Mucosa of rectum (tissue), 2 donors: ENCODE results near the gene SAMD15.

ENCODE experiments used
- H3K27ac ChIP-seq, 2 donors: one replicate each; pipeline ENCODE4 v1.7.0; 2013; ENCODE audit warnings: inconsistent platforms in 2 of 2, low read depth in 2 of 2, low read length in 2 of 2
- H3K27me3 ChIP-seq, 2 donors: one replicate each; pipeline ENCODE4 v1.7.0; 2013; ENCODE audit warnings: low read length in 2 of 2; ENCODE audit not compliant: control insufficient read depth in 2 of 2, insufficient read depth in 2 of 2
- H3K36me3 ChIP-seq, 2 donors: one replicate each; pipeline ENCODE4 v1.7.0; 2013; ENCODE audit warnings: low read length in 2 of 2; ENCODE audit not compliant: control insufficient read depth in 2 of 2, insufficient read depth in 2 of 2
- H3K4me1 ChIP-seq, 2 donors: one replicate each; pipeline ENCODE4 v1.7.0; 2013; ENCODE audit warnings: low read length in 2 of 2, mild to moderate bottlenecking in 1 of 2; ENCODE audit not compliant: control insufficient read depth in 2 of 2, insufficient read depth in 2 of 2
- H3K4me3 ChIP-seq, 2 donors: one replicate each; pipeline ENCODE4 v1.7.0; 2013; ENCODE audit warnings: low read length in 2 of 2
- H3K9ac ChIP-seq, 2 donors: one replicate each; pipeline ENCODE4 v1.7.0; 2013; ENCODE audit warnings: low read length in 2 of 2, low read depth in 1 of 2, mild to moderate bottlenecking in 1 of 2
- H3K9me3 ChIP-seq, 2 donors: one replicate each; pipeline ENCODE4 v1.7.0; 2013; ENCODE audit warnings: low read length in 2 of 2; ENCODE audit not compliant: control insufficient read depth in 2 of 2
- donor health status: healthy.
- donor health status: Normal muscosa, but diverticular disease.

SAMD15 gene

DNA sequence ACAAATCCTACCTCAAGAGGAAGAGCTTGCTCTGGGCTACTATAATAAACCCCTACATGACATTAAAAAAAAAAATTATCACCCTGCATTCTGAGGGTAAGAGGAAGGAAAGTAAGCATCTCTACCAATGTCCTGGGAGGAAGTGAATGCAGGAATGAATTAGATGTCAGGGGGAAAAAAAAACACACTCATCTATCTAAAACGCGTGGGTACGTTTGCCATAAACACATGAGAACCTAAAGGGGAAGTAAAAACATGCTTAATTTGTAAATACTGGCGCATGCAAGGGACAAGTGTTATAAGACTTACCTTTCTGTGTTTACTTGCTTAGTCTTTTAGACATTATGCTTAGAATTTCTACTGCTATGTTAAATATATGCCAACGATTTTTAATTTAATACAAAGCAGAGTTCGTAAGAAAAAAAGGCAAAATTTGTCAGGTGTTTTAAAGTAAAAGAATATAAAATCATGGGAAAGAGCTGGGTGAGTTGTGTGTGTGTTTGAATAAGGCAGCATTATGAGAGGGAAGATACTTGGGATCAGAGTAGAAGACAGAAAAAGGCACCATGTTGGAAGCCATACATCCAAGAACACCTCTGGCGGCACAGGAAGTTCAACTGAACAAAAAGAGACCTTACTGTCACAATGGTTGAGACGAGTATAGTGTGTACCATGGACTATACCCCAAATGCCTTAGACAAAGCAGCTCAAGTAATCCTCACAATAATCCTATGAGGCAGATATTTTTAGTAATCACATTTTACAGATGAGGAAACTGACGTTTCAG is 1.8 kb upstream of the SAMD15 start:
- Histone ChIP-seq H3K4me1 (peaks cover 10 to 15% of the 10 kb centered on the region in 2 donors), H3K36me3 (no peaks in the 10 kb centered on the region), H3K9ac (no peak overlapping the region), H3K27me3 (no peaks in the 10 kb centered on the region), H3K9me3 (no peaks in the 10 kb centered on the region), H3K4me3 (peak overlapping the region in 1 of 2 donors; percentile 94), H3K27ac (no peak overlapping the region)

DNA sequence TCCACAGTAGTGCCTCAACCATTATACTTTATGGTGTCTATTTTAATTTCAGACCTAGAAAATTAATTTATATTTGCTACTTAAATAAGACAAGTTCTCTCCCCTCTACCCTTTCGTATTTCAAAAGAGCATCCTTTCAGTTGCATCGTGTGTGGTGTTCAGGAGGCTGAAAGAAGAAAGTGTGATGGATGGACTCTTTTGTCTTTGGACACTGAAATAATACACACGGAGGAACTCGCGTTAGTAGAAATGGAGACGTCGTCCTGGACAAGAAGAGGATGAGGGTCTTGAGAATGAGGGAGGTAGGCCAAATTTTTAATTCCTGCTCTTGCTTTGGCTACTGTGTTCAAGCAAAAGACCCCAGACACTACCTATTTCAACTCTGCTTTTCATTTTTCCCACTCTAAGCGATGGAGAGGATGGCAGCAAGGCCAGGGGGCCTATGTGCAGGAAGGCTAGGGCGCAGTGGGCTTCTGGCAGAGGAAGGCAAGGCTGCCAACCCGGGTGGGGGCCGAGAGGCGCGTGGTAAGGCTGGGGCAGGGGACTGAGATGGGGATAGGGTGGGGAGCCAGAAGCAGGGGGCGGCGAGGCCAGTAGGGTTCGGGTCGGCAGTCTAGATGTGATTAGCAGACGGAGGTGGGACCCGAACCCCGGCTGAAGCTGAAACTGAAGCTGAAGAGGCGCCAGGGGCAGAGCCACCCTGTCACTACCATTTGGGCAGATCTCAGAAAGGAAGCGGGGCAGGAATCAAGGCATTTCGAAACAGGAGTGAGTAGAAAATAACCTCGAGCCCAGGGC is 1.0 kb upstream of the SAMD15 start:
- no peaks in the 10 kb centered on the region for H3K36me3 ChIP-seq
- H3K9me3 ChIP-seq, result no peaks in the 10 kb centered on the region
- H3K27me3 ChIP-seq, result no peaks in the 10 kb centered on the region
- H3K27ac ChIP-seq, result peak overlapping the region; percentile 76 to 80
- H3K4me1 ChIP-seq, result peaks cover 10 to 15% of the 10 kb centered on the region in 2 donors
- H3K4me3 ChIP-seq, result peak overlapping the region; percentile 92 to 94
- H3K9ac ChIP-seq, result peak overlapping the region; percentile 80 to 82

DNA sequence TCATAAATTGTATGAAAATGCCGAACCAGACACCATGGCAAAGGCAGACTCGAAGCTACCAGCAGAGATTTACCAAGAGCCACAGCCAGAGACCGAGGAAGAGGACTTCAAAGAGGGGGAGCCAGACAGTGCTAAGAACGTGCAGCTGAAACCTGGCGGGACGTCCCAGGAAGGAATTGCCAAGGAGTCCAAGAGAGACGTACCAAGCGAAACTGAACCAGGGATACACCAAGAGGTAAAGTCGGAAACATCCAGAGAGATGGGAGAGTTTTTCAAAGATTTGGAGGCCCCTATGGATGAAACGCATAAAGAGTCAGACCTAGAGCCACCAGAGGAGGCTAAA is 294 bp downstream of the SAMD15 start:
- Histone ChIP-seq H3K4me3 (peak overlapping the region; percentile 92 to 94), H3K4me1 (peaks cover 10 to 15% of the 10 kb centered on the region in 2 donors), H3K27ac (peak overlapping the region in 1 of 2 donors; percentile 80), H3K9ac (peak overlapping the region in 1 of 2 donors; percentile 80), H3K9me3 (no peaks in the 10 kb centered on the region), H3K36me3 (no peaks in the 10 kb centered on the region), H3K27me3 (no peaks in the 10 kb centered on the region)

DNA sequence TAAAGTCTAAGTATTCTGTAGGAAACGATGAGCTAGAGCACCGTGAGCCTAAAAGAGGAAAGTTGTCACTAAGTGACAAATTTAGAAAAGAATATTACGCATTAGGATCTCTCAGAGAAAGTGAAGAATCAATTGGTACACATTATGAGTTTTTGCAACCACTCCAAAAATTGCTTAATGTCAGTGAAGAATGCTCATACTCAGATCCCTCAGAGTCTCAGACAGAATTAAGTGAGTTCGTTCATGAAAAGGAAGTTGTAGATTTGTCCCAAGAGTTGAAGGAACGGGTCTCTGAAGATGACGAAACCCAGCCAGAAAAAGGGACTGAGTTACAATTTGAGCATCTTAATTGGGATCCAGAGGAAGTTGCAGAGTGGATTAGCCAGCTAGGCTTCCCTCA is 1.5 kb downstream of the SAMD15 start:
- H3K27me3 ChIP-seq, result no peaks in the 10 kb centered on the region
- peaks cover 10 to 15% of the 10 kb centered on the region in 2 donors for H3K4me1 ChIP-seq
- H3K27ac ChIP-seq, result no peak overlapping the region
- no peaks in the 10 kb centered on the region for H3K36me3 ChIP-seq
- H3K9me3 ChIP-seq, result no peaks in the 10 kb centered on the region
- H3K9ac ChIP-seq, result no peak overlapping the region
- H3K4me3 ChIP-seq, result no peak overlapping the region

DNA sequence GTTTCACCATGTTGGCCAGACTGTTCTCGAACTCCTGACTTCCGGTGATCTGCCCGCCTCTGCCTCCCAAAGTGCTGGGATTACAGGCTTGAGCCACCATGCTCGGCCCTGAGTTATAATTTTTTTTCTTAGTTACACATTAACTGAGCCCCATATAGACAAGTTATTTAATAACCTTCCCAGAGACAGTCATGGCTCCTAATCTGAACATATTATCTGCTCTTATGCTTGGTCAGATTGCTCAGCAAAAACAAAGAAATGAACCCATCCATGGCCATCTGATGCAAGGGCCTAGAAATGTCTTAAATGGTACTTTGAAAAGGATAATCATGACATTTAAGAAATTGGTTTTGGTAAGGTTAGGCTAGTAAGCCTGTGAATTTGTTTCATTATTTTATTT is 13.0 kb downstream of the SAMD15 start:
- H3K4me1 ChIP-seq, result no peaks in the 10 kb centered on the region
- no peaks in the 10 kb centered on the region for H3K9me3 ChIP-seq
- no peaks in the 10 kb centered on the region for H3K36me3 ChIP-seq
- no peak overlapping the region for H3K9ac ChIP-seq
- H3K27ac ChIP-seq, result no peak overlapping the region
- H3K27me3 ChIP-seq, result no peaks in the 10 kb centered on the region
- H3K4me3 ChIP-seq, result no peak overlapping the region

DNA sequence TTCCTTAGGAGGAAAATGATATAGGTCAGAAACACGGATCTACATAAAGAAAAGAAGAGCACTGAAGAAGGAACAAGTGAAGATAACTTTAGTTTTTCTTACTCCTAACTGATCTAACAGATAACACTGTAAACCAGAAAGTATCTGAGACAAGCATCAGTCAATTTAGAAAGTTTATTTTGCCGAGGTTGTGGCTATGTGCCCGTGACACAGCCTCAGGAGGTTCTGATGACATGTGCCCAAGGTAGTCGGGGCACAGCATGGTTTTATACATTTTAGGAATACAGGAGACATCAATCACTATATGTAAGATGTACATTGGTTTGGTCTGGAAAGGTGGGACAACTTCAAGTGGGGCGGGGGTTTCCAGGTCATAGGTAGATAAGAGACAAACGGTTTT is 23.0 kb downstream of the SAMD15 start:
- Histone ChIP-seq H3K9ac (no peak overlapping the region), H3K36me3 (no peaks in the 10 kb centered on the region), H3K4me3 (no peak overlapping the region), H3K27me3 (no peaks in the 10 kb centered on the region), H3K27ac (no peak overlapping the region), H3K9me3 (no peaks in the 10 kb centered on the region), H3K4me1 (no peaks in the 10 kb centered on the region)

DNA sequence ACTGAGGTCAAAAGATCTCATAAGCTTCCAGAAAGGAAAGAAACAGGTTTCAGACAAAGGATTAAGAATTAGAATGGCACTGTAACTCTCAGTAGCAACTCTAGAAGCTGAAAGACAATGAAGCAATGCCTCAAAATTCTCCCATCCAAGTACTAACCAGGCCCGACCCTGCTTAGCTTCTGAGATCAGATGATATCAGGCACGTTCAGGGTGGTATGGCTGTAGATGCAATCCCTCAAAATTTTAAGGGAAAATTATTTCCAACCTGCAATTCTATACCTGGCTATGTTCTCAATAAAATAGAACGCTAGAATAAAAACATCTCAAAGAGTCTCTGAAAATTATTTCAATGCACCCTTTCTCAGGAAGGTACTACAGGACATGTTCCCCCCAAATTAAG is 26.6 kb downstream of the SAMD15 start:
- no peak overlapping the region for H3K4me3 ChIP-seq
- H3K4me1 ChIP-seq, result no peaks in the 10 kb centered on the region
- H3K27ac ChIP-seq, result no peak overlapping the region
- H3K27me3 ChIP-seq, result no peaks in the 10 kb centered on the region
- H3K9ac ChIP-seq, result no peak overlapping the region
- no peaks in the 10 kb centered on the region for H3K36me3 ChIP-seq
- H3K9me3 ChIP-seq, result no peaks in the 10 kb centered on the region

DNA sequence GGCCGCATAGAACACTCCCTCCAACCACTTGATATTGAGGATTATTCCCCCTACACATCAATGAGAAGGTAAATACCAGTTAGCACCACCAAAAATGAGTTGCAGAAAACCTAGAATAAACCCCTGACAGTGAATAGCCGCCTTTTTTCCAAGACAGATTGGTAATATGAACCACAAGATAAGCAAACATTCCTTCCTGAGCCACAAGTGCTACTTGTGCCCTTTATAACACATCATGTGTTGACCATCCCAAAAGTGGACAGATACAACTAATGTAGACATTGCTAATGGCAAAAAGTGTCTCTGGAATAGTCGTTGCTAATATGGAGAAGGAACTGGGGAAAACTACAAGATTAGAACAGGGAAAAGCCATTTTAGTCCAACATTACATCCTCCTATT is 28.9 kb downstream of the SAMD15 start:
- no peak overlapping the region for H3K27ac ChIP-seq
- H3K4me3 ChIP-seq, result no peak overlapping the region
- H3K27me3 ChIP-seq, result no peaks in the 10 kb centered on the region
- no peaks in the 10 kb centered on the region for H3K9me3 ChIP-seq
- no peak overlapping the region for H3K9ac ChIP-seq
- no peaks in the 10 kb centered on the region for H3K36me3 ChIP-seq
- H3K4me1 ChIP-seq, result no peaks in the 10 kb centered on the region

DNA sequence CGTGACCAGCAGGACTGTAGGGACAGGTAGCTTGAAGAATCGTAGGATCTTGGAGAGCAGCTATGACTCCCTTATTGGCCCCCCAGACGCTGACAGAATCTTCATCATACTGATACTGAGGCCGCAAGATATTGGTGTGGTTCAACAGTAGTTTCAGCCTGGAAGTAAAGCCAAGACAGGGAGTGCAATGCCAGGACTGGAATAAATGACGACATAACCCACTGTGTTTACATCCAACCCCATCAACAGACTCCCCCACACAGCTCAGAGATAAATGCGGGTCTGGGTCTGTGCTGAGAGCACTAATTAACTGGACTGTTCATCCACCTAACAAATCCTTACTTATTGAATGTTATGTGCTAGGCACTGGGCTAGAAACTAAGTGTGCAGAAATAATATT is 29.5 kb downstream of the SAMD15 start:
- no peaks in the 10 kb centered on the region for H3K4me1 ChIP-seq
- H3K27me3 ChIP-seq, result no peaks in the 10 kb centered on the region
- H3K27ac ChIP-seq, result no peak overlapping the region
- no peaks in the 10 kb centered on the region for H3K9me3 ChIP-seq
- H3K4me3 ChIP-seq, result no peak overlapping the region
- no peaks in the 10 kb centered on the region for H3K36me3 ChIP-seq
- no peak overlapping the region for H3K9ac ChIP-seq

DNA sequence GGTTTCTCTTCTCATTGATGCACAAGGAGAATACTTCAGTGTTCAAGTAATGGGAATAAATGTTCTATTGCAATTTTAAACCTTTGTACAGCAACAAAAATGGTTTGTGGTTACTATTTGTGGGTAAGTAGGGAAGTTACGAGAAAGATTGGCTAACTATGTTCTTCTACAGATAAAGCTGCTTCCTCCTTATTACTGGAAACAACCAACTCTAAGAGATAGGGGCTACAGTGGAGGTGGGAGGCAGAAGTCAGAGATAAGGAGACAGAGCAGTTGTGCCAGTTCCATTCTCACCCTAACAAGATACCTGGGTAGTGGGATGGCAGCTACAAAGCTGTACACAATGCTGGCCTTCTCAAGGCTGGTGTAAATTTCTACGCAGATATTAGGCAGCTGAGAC is 30.0 kb downstream of the SAMD15 start:
- Histone ChIP-seq H3K27me3 (no peaks in the 10 kb centered on the region), H3K27ac (no peak overlapping the region), H3K4me1 (no peaks in the 10 kb centered on the region), H3K9ac (no peak overlapping the region), H3K36me3 (no peaks in the 10 kb centered on the region), H3K9me3 (no peaks in the 10 kb centered on the region), H3K4me3 (no peak overlapping the region)
